Colonic mucosa (tissue), 4 donors: Measurements from ENCODE around the gene MUSK. TPM values are rescaled to one million over a fixed set of nuclear protein-coding genes. Genes with fewer than 3 reads are reported as not detected.

Experiments used
- DNase-seq: peaks from one replicate; pipeline ENCODE4 v3.0.0-alpha.2; 2020
- H3K27ac ChIP-seq: fragments of 200-600 bp; one replicate; pipeline ENCODE4 v1.8.0; 2021
- H3K27me3 ChIP-seq: fragments of 200-600 bp; one replicate; pipeline ENCODE4 v1.8.0; 2021
- H3K36me3 ChIP-seq: fragments of 200-600 bp; one replicate; pipeline ENCODE4 v1.8.0; 2021
- H3K4me1 ChIP-seq: fragments of 200-600 bp; one replicate; pipeline ENCODE4 v1.8.0; 2021; ENCODE audit warnings: mild to moderate bottlenecking
- H3K4me3 ChIP-seq: fragments of 200-600 bp; one replicate; pipeline ENCODE4 v1.8.0; 2021
- H3K9ac ChIP-seq, 2 donors: one replicate each; pipeline ENCODE4 v1.7.0; 2013; ENCODE audit warnings: control low read depth in 2 of 2, low read depth in 2 of 2, low read length in 2 of 2
- H3K9me3 ChIP-seq: fragments of 200-600 bp; one replicate; pipeline ENCODE4 v1.8.0; 2021
- intact Hi-C: fragments of 100-400 bp; cut with DNase I; formaldehyde crosslinking; loops from one replicate; pipeline ENCODE4 v1.14.1; 2022
- total RNA-seq, 2 donors: library from RNA; stranded (reverse); fragmentation: NEBNext Ultra II Directional in 1 of 2; extraction: Animal tissue kit (Norgen Biotek cat#: 25700) in 1 of 2; gene quantifications; one replicate each; pipeline ENCODE4 v1.2.1, GENCODE V29; 2021
- TF ChIP-seq, protein P1 (sequence below): fragments of 200-600 bp; IDR thresholded peaks from one replicate; pipeline ENCODE4 v1.8.0; 2022; ENCODE audit warnings: antibody characterized with exemption, mild to moderate bottlenecking
- donor health status: healthy.
- donor health status: DM: no; HTN: no; CAD: no.
- donor health status: DM: no; HTN: no; CAD: no.

MUSK gene
- total RNA-seq, 2 donors from 2014 or later = 0.94 to 2.0 TPM

DNA sequence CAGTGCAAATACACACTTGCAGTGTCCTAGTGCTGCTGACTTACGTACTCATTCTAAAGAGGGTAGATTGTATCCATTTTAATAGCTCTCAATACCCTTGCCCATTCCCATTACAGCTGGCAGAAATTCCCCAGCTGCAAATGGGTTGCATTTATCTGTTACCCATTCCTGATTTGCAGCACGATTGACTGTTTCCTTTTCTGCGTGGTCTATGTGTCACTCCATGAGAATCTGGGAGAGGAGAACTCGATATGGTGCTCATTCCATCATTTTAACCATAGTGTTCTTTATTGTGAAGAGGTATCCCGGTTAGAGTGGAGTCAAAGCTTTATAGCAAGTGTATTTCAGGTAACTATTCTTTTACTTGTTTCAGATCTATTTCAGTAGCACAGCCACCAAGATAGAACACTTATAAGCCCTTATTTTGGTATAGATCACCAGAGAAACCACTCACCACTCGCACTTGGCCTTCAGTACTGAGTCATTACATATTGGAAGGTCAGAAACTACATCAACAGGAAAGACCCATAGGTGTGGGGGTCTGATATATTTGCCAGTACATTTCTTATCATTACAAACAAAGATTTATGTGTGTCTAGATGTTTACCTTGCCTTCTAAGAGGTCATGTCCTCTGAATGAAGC, 139.5 kb downstream of the MUSK start:
- no peaks in the 10 kb centered on the region for H3K27me3 ChIP-seq
- intact Hi-C loops = no loop called here
- no peak for DNase-seq
- H3K4me1 ChIP-seq = no peaks in the 10 kb centered on the region
- TF ChIP-seq, protein P1, sequence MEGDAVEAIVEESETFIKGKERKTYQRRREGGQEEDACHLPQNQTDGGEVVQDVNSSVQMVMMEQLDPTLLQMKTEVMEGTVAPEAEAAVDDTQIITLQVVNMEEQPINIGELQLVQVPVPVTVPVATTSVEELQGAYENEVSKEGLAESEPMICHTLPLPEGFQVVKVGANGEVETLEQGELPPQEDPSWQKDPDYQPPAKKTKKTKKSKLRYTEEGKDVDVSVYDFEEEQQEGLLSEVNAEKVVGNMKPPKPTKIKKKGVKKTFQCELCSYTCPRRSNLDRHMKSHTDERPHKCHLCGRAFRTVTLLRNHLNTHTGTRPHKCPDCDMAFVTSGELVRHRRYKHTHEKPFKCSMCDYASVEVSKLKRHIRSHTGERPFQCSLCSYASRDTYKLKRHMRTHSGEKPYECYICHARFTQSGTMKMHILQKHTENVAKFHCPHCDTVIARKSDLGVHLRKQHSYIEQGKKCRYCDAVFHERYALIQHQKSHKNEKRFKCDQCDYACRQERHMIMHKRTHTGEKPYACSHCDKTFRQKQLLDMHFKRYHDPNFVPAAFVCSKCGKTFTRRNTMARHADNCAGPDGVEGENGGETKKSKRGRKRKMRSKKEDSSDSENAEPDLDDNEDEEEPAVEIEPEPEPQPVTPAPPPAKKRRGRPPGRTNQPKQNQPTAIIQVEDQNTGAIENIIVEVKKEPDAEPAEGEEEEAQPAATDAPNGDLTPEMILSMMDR = no peak
- no peak overlapping the region for H3K4me3 ChIP-seq
- no peak overlapping the region for H3K27ac ChIP-seq
- no peak overlapping the region for H3K9ac ChIP-seq
- no peaks in the 10 kb centered on the region for H3K9me3 ChIP-seq
- no peaks in the 10 kb centered on the region for H3K36me3 ChIP-seq

DNA sequence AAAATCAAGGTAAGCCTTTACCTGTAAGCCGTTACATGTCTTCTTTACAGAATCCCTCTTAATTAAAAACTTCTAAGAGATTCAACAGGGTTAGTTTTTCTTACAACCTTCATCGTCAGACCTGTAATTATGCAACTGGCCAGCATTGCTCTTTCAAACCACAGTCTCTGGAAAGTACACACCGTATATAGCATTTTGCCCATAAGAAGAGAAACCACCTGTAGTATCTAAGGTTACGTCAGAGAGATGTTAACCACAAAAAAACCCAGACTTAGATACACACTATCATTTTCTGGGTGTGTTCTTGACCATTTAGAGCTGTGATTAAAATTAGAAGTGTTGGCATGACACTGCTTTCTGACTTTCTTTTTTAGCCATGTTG, 140.0 kb downstream of the MUSK start:
- Histone ChIP-seq H3K4me3 (no peak overlapping the region), H3K36me3 (no peaks in the 10 kb centered on the region), H3K4me1 (no peaks in the 10 kb centered on the region), H3K9me3 (no peaks in the 10 kb centered on the region), H3K9ac (no peak overlapping the region), H3K27me3 (no peaks in the 10 kb centered on the region), H3K27ac (no peak overlapping the region)
- intact Hi-C loops = no loop called here
- TF ChIP-seq, protein P1 = no peak
- no peak for DNase-seq

DNA sequence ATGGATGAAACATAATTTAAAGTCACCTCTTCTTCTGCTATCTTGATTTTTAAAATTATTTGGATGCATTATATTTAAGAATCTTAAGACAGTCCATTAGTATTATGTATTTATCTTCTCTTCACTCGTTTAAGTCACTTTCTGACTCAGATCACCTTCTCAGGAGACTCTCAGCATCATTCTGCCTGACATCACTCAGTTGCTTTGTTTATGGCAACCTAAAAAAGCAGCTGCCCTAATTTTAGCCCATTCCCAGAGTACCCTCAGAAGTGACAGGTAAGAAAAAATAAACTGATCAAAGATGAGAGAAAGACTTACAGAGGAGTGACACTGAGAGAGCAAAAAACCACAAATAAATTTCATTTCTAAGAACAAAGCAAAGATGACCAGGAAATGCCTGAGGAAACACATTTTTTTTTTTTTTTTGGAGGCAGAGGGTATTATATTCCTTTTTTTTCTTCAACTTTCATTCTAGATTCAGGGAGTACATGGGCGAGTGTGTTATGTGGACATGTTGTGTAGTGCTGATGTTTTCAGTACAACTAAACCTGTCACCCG, 140.5 kb downstream of the MUSK start:
- TF ChIP-seq, protein P1 = no peak
- DNase-seq = no peak
- Histone ChIP-seq H3K27me3 (no peaks in the 10 kb centered on the region), H3K27ac (no peak overlapping the region), H3K36me3 (no peaks in the 10 kb centered on the region), H3K9me3 (no peaks in the 10 kb centered on the region), H3K4me1 (no peaks in the 10 kb centered on the region), H3K9ac (no peak overlapping the region), H3K4me3 (no peak overlapping the region)
- intact Hi-C loops = no loop called here

DNA sequence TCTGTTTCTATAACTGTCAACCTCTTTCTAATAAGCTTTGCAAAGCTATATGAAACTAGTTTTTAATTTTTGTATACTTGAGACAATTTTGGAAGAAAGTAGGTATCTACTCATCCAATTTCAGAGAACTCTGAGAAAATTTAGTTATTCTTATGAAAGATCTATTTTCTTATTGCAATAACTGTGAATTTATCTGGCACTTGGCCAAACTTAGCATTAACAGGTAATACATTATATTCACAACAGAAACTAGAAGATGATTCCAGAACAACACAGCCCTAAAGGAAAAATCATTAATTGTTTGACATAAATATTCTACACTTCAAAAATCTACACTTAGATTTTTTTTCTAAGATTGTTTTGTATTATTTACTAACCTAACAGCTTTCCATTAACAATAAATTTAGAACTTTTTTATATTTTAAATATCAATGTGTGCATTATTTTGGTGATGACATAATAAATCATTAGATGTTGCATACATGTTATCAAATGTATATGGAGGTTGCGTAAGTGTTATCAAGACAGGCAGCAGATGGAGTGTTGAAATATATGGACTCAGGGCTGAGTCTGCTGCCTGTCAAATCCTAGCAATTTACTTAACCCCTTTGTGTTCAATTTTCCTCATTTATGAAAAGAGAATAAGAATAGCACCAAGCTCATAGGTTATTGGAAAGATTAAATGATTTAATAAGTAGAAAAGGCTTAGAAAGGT, 141.8 kb downstream of the MUSK start:
- Histone ChIP-seq H3K36me3 (no peaks in the 10 kb centered on the region), H3K27ac (no peak overlapping the region), H3K4me3 (no peak overlapping the region), H3K9ac (no peak overlapping the region), H3K27me3 (no peaks in the 10 kb centered on the region), H3K9me3 (no peaks in the 10 kb centered on the region), H3K4me1 (no peaks in the 10 kb centered on the region)
- intact Hi-C loops = no loop called here
- DNase-seq = no peak
- TF ChIP-seq, protein P1 = no peak

DNA sequence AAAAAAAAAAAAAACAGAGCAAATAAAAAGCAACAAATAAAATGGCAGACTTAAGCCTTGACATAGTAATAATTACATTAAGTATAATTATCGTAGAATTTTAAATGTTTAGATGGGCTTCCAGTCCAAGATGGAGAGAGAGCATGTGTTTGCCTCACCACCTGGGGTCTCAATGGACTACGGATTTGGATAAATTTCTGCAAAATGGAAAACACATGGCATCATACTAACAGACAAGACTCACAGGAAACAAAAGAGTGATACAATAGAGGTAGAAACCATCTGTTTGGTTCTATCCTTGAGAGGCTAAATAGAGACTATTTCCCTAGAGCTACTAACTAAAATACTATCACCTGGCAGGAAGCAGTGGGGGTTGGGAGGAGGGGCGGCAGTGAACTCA, 144.3 kb downstream of the MUSK start:
- intact Hi-C loops = no loop called here
- H3K9me3 ChIP-seq = no peaks in the 10 kb centered on the region
- no peak overlapping the region for H3K4me3 ChIP-seq
- H3K27ac ChIP-seq = no peak overlapping the region
- H3K4me1 ChIP-seq = no peaks in the 10 kb centered on the region
- H3K9ac ChIP-seq = no peak overlapping the region
- no peaks in the 10 kb centered on the region for H3K36me3 ChIP-seq
- H3K27me3 ChIP-seq = no peaks in the 10 kb centered on the region
- no peak for DNase-seq
- TF ChIP-seq, protein P1 = no peak
